ENCODE data around the gene SPATC1L.

The SPATC1L gene

DNA sequence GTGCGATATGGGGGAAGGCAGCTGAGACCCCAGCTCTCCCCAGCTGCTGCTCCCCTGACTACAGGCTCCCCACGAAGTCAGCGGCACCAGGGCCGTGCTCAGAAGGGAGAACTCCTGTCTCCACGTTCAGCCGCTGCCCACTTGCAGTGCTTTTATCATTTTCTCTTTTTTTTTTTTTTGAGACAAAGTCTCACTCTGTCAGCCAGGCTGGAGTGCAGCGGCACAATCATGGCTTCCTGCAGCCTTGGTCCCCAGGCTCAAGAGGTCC lies 27.9 kb downstream of the SPATC1L start:
- in situ Hi-C loops (cut with HindIII; ENCODE audit: low pct_unique_long_range_greater_than_20kb, low sequenced_read_pairs) = no loop called here
- no peak for DNase-seq (ENCODE audit: low read depth in 1 of 2, low spot score in 1 of 2)
- TF ChIP-seq JUND (IDR thresholded peaks at IDR 0.05; ENCODE audit: low read depth) = no peak

DNA sequence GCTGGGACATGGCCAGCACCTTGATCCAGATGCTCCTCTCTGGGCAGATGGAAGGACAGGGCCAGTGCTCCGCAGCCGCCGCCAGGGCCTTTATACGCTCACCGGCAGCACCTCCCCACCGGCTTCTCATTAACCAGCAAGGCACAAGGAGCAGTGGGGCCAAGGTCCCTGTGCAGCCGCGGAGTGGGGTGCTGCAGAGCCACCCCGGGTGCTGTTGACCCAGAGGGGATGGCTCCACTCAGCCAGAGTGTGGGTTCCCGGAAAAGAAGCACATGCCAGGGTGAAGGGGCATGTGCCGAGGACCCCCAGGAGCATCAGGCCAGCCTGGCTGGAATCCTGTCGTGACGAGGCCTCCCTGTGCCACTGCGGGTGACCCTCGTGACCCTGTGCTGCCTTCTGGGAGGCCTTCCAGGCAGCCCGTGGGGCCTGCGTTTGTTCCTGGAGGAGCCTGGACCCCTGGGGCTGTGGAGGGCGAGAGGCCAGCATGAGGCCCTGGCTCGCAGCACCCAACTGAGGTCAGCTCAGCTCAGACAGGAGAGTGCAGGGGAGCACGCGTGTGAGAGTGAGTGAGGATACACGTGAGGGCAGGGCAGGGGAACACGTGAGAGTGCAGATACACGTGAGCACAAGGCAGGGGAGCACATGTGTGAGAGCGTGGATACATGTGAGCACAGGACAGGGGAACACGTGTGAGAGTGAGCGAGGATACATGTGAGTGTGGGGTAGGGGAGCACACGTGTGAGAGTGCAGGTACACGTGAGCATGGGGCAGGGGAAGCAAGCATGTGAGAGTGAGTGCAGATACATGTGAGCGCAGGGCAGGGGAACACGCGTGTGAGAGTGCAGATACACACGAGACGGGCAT lies 28.5 kb downstream of the SPATC1L start, which contains the start of gene FTCD:
Gene FTCD (minus strand): TSS at position 66 of the 864 bp plus-strand sequence. CDS start 56 bp downstream, at position 10.
- DNase-seq (ENCODE audit: low read depth in 1 of 2, low spot score in 1 of 2) = no peak
- no peak for TF ChIP-seq JUND (IDR thresholded peaks at IDR 0.05; ENCODE audit: low read depth)
- in situ Hi-C loops (cut with HindIII; ENCODE audit: low pct_unique_long_range_greater_than_20kb, low sequenced_read_pairs) = no loop called here

DNA sequence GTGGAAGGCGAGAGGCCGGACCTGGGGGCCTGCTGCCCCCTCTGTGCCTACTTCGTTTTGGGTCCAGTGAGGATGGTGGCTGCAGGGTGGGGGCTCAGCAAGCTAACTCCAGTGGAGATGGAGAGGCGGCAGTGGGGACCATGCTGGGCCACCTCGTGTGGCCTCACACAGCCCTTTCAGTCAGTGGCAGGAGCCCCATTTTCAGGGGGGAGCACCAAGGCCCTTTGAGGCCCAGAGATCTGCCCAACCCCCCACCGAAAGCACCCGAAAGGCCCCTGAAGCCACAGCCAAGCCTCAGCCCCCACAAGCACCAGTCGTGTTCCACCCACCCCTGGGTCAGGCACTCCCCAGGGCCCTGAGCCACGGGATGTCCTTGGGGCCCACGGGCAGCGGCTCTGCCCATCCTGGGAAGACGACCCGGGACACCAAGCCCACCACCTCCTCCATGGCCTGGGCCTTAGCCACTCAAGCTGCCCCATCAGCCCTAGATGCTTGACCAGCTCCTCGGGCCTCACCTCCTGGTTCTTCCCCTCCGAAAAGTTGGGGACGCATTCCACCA lies 29.2 kb downstream of the SPATC1L start:
- no peak for TF ChIP-seq JUND (IDR thresholded peaks at IDR 0.05; ENCODE audit: low read depth)
- DNase-seq (ENCODE audit: low read depth in 1 of 2, low spot score in 1 of 2) = no peak
- in situ Hi-C loops (cut with HindIII; ENCODE audit: low pct_unique_long_range_greater_than_20kb, low sequenced_read_pairs) = no loop called here

DNA sequence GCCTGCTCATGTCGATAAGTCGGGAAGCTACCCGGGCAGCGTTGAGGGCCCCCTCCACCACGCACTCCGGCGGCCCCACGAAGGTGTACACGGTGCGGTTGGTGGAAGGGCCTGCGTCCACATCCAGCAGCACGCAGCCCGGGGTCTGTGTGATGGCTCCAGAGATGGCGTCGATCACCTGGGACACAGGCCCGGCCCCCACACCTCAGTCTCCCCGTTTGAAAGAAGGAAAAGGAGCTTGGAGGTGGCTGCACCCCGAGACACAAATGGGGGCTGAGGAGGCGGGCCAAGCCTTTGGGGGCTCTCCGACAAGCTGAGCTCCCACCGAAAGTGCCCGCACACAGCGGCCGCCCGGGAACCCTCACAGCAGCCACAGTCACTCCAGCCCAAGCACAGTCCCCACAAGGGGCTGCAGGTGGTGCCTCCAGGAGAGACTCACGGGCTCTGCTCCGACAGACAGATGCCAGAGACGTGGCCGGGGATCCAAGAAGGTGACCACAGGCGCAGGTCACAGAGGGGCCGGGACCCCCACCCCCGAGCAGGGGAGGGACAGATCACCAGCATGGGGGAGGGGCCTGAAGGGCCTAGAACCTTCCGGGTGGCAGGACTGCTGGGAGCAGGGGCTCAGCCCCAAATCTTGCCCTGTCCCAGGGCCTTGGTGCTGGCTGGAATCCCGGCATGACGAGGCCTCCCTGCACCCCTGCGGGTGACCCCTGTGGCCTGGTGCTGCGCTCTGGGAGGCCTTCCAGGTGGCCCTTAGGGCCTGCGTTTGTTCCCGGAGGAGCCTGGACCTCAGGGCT lies 29.9 kb downstream of the SPATC1L start:
- in situ Hi-C loops (cut with HindIII; ENCODE audit: low pct_unique_long_range_greater_than_20kb, low sequenced_read_pairs) = no loop called here
- TF ChIP-seq JUND (IDR thresholded peaks at IDR 0.05; ENCODE audit: low read depth) = no peak
- DNase-seq (ENCODE audit: low read depth in 1 of 2, low spot score in 1 of 2) = no peak

DNA sequence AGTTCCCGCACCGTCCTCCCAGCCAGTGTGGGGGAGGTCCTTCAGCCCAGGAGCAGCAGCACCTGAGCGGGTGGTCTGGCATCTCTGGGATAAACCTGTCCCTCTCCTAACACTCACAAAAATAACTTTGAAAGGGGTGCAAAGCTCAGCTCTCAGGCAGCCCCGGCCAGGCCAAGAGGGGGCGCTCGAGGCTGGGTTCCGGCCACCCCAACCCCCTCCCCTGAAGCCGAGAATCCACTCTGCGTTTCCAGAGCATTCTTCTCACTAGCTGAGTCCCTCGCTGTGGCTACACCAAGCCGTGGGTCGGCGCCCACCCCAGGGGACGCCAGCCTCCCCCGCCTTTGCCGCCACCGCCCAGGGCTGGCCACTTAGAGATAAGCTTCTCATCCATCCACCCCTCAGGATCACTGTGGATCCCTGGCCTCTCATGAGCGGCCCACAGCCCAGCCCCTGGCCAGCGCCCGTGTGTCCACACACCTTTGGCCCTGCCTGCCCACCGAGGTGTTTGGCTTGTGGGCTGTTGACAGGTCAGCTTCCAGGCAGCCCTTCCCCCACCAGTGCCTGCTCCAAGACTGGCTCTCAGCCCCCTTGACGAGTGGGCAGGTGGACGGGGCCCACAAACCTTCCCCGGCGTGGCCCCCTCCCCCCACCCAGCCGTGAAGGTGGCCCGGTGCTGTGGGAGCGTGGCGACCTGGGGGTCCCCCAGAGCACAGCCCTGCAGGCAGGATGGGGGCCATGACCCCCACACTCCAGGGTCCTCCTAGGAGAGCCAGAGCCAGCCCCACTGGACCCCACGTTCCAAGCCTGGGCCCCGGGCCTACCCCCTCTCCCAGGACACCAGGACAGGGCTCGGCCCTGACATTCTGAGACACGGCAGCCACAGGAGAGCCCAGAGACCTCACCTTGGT lies 30.8 kb downstream of the SPATC1L start:
- peak in 1 of 2 experiments; percentile 41 for DNase-seq (ENCODE audit: low read depth in 1 of 2, low spot score in 1 of 2)
- no peak for TF ChIP-seq JUND (IDR thresholded peaks at IDR 0.05; ENCODE audit: low read depth)
- in situ Hi-C loops (cut with HindIII; ENCODE audit: low pct_unique_long_range_greater_than_20kb, low sequenced_read_pairs) = no loop called here

DNA sequence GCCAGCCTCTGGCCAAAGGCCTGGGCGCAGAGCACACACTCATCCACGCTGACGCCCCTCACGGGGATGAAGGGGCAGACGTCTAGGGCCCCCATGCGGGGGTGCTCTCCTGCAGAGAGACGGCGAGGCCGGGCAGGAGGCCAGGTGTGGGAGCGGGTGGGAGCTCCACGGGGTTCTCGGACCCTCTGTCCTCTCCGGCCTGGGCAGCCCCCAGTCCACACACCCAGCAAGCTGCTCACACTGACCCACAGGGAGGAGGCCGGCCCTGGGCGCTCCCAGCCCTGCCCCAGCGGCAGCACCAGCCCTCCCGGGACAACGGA lies 31.4 kb downstream of the SPATC1L start:
- TF ChIP-seq JUND (IDR thresholded peaks at IDR 0.05; ENCODE audit: low read depth) = no peak
- in situ Hi-C loops (cut with HindIII; ENCODE audit: low pct_unique_long_range_greater_than_20kb, low sequenced_read_pairs) = no loop called here
- DNase-seq (ENCODE audit: low read depth in 1 of 2, low spot score in 1 of 2) = no peak

DNA sequence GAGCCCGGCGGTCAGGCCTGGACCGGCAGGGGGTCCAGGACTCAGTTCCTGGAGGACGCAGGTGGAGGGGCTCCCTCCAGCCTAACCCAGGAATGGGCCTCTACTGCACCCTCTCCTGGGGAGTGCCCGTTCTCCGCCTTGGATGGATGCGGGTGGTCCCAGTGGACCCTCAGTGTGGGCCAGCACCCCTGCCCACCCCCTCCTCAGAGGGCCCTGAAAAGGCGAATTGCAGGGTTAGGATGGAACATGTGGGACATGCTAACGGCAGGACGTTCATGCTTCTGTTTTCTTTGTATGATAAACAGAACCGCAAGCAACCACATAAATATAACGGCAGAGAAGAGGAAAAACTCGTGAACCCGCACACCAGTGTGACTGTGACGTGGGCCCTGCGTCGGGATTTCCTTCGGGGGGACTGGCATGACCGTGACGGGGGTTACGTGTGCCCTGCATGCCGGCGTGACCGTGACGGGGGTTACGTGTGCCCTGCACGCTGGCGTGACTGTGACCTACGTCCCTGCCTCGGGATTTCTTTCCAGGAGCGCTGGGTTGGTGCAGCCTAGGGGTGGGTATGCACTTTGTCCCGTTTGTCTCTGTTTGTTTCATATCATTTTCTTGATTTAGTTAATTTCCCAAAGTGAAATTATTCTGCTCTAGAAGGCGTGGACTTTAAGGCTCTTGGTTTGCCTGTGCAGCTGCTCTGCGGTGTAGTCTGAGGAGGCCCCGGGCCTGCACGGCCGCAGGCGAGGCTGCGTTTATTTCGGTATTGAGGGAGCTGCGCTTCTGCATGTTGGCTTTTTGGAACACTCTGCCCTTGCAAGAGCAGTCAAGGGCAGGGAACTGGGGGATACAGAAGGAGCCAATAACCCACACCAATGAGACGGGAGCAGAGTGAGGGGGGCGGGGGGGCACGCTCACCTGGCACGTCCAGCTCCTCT lies 32.0 kb downstream of the SPATC1L start:
- no peak for DNase-seq (ENCODE audit: low read depth in 1 of 2, low spot score in 1 of 2)
- in situ Hi-C loops (cut with HindIII; ENCODE audit: low pct_unique_long_range_greater_than_20kb, low sequenced_read_pairs) = no loop called here
- TF ChIP-seq JUND (IDR thresholded peaks at IDR 0.05; ENCODE audit: low read depth) = no peak

DNA sequence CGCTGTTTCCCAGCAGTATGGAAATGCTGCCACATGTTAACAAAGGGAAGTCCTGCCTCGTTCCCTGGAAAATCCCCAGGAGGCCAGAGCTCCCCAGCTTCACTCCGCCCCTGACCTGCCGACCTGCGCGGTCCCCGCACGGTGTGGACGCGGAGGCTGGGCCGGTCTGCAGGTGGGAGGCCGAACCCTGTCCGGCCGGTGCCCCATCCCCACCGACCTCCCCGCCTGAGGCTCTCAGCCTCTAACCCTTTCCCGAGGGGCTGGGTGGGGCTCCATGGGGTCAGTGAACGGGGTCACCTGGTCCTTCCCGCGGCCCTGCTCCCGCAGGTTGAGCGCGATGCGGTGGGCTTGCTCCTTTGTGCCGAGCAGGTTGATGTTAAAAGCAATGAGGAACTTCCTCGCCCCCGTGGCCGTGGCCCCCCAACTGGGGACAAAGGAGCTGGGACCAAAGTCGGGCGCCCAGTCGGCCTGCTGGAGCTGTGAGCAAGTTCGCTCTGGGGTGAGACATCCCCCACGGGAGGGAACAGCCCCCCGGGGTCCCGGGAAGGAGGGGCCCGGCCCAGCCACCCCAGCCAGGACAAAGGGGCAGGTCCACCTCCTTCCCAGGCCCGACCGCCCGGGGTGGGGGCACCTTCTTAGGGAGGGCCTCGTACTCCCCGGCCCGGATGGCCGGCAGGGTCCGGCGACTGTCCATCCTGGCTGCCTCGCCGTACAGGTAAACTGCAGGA lies 32.8 kb downstream of the SPATC1L start:
- in situ Hi-C loops (cut with HindIII; ENCODE audit: low pct_unique_long_range_greater_than_20kb, low sequenced_read_pairs) = no loop called here
- no peak for DNase-seq (ENCODE audit: low read depth in 1 of 2, low spot score in 1 of 2)
- no peak for TF ChIP-seq JUND (IDR thresholded peaks at IDR 0.05; ENCODE audit: low read depth)

DNA sequence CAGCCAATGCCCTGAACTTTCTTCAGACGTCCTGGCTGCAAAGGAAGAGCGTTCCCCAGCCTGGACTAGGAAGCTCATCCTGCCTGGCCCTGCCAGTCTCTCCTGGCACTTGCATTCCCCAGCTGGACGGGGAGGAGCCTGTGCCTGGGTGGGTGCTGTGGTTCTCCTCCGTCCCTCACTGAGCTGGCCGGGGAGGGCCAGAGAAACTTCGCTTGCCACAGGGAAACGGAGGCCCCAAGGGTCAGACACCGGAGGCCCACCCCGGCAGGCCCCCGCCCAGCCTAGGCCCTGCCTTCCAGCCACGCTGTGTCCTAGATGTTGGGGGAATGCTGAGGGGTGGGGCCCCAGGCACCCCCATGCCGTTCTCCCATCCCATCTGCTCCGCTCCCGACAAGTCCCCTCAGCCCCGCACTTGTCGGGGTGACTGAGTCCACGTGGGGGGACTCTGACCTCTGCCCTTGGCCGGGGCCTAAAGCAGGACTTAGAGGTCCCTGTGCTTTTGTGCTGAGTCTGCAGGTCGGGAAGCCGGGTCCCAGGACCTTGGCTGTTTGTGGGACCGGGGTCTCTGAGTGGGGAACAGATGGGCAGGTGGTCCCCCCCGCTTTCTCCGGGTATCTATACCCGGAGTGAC lies 33.7 kb downstream of the SPATC1L start:
- TF ChIP-seq JUND (IDR thresholded peaks at IDR 0.05; ENCODE audit: low read depth) = no peak
- in situ Hi-C loops (cut with HindIII; ENCODE audit: low pct_unique_long_range_greater_than_20kb, low sequenced_read_pairs) = no loop called here
- no peak for DNase-seq (ENCODE audit: low read depth in 1 of 2, low spot score in 1 of 2)

DNA sequence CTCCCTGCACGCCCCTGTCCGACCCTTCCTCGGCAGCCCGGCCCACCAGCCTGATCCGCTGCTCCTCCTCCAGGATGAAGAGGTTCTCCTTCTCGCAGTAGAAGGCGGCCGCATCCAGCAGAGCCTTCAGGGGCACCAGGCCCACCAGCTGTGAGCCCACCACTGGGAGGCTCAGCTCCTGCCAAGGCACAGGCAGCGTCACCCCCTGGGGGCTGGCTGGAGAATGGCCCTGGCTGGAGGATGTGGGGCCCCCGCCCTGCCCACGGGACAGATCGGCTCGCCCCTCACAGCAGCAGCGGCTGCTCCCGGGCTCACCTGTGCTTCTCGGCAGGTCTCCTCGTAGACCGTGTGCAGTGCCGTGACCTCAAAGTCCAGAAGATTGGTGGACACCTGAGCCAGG lies 34.2 kb downstream of the SPATC1L start:
- in situ Hi-C loops (cut with HindIII; ENCODE audit: low pct_unique_long_range_greater_than_20kb, low sequenced_read_pairs) = no loop called here
- no peak for DNase-seq (ENCODE audit: low read depth in 1 of 2, low spot score in 1 of 2)
- no peak for TF ChIP-seq JUND (IDR thresholded peaks at IDR 0.05; ENCODE audit: low read depth)
